ENCODE results near the gene MED12L. TPM values are rescaled to one million over a fixed set of nuclear protein-coding genes. Genes with fewer than 3 reads are reported as not detected.

Gene MED12L
- total RNA-seq, 1 experiment from 2014 or later, result 6.4 TPM

DNA sequence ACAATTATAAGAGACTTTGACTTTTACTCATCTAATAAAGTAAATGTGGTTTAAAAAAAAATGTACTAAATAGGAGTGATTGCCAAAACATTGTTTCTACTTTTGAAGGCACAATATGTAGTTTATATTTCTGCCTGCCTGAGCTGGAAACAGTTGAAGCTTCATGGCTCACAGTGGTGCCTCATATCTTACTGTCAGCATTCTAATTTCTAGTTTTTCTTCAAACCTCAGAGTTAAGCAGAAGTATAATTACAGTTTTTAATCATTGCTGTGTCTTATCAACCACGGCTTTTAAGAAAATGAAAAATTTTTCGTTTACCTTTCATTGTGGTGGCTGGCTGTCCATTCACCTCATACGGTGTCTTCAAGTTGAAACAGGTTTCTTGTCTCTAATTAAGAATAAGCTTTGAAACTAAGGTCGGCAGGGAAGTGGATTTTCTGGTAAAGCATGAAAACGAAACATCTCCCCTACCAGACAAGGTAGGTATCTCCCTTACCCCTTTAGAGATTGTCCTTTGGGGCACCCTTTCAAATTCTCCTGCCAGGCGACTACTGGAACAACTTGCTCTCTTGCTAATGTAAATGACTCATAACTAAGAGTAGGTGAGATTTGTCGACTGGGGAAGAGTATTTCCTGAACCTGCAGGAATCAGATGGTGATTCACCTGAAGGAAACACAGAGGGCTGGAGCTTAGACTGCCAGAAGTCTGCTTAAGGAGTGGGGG lies 231.0 kb downstream of the MED12L start, which contains the start of gene GPR87 (continued):
- TF ChIP-seq, protein P1, sequence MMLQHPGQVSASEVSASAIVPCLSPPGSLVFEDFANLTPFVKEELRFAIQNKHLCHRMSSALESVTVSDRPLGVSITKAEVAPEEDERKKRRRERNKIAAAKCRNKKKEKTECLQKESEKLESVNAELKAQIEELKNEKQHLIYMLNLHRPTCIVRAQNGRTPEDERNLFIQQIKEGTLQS (IDR thresholded peaks at IDR 0.05), result no peak
- TF ChIP-seq EGR1 (IDR thresholded peaks at IDR 0.05; ENCODE audit: low read depth) (peak; percentile 44; the same call in 1 of the 2 replicates), EZH2 (IDR thresholded peaks at IDR 0.05) (no peak), CBX3 (IDR thresholded peaks at IDR 0.05; ENCODE audit: low read depth) (peak; percentile 92), CEBPB (IDR thresholded peaks at IDR 0.05; ENCODE audit: low read depth) (peak; percentile 61; the same call in 1 of the 2 replicates), ZFX (IDR thresholded peaks at IDR 0.05) (no peak), POLR2A (IDR thresholded peaks at IDR 0.05; ENCODE audit: borderline replicate concordance, extremely low read depth, insufficient read depth, insufficient read length) (no peak), SP1 (IDR thresholded peaks at IDR 0.05; ENCODE audit: low read depth) (peak; percentile 91), SIN3A (IDR thresholded peaks at IDR 0.05; ENCODE audit: low read depth) (peak; percentile 63; the same call in 1 of the 2 replicates)
- TF ChIP-seq, protein P2, sequence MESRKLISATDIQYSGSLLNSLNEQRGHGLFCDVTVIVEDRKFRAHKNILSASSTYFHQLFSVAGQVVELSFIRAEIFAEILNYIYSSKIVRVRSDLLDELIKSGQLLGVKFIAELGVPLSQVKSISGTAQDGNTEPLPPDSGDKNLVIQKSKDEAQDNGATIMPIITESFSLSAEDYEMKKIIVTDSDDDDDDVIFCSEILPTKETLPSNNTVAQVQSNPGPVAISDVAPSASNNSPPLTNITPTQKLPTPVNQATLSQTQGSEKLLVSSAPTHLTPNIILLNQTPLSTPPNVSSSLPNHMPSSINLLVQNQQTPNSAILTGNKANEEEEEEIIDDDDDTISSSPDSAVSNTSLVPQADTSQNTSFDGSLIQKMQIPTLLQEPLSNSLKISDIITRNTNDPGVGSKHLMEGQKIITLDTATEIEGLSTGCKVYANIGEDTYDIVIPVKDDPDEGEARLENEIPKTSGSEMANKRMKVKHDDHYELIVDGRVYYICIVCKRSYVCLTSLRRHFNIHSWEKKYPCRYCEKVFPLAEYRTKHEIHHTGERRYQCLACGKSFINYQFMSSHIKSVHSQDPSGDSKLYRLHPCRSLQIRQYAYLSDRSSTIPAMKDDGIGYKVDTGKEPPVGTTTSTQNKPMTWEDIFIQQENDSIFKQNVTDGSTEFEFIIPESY (IDR thresholded peaks at IDR 0.05; ENCODE audit: extremely low read depth, insufficient replicate concordance, low read length), result no peak
- TF ChIP-seq, protein P3, sequence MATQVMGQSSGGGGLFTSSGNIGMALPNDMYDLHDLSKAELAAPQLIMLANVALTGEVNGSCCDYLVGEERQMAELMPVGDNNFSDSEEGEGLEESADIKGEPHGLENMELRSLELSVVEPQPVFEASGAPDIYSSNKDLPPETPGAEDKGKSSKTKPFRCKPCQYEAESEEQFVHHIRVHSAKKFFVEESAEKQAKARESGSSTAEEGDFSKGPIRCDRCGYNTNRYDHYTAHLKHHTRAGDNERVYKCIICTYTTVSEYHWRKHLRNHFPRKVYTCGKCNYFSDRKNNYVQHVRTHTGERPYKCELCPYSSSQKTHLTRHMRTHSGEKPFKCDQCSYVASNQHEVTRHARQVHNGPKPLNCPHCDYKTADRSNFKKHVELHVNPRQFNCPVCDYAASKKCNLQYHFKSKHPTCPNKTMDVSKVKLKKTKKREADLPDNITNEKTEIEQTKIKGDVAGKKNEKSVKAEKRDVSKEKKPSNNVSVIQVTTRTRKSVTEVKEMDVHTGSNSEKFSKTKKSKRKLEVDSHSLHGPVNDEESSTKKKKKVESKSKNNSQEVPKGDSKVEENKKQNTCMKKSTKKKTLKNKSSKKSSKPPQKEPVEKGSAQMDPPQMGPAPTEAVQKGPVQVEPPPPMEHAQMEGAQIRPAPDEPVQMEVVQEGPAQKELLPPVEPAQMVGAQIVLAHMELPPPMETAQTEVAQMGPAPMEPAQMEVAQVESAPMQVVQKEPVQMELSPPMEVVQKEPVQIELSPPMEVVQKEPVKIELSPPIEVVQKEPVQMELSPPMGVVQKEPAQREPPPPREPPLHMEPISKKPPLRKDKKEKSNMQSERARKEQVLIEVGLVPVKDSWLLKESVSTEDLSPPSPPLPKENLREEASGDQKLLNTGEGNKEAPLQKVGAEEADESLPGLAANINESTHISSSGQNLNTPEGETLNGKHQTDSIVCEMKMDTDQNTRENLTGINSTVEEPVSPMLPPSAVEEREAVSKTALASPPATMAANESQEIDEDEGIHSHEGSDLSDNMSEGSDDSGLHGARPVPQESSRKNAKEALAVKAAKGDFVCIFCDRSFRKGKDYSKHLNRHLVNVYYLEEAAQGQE (IDR thresholded peaks at IDR 0.05; ENCODE audit: low read depth), result no peak
